ENCODE data around the gene DDX28. TPM values are rescaled to one million over a fixed set of nuclear protein-coding genes. Genes with fewer than 3 reads are reported as not detected.

The DDX28 gene
- total and polyA plus RNA-seq, 10 of the 15 experiments (the other 5 are each of a cell fraction or from before 2014, with no cell fraction given) = 3.6 to 40.4 (median 20.0) TPM

GRCh38 chr16:67993207-67994039 is 29.6 kb downstream of the DDX28 start (continued):
- TF ChIP-seq E4F1 (IDR thresholded peaks at IDR 0.05; ENCODE audit: borderline replicate concordance, partially characterized antibody) (no peak), EGR1 (IDR thresholded peaks at IDR 0.05; ENCODE audit: borderline replicate concordance in 1 of 2, low read depth in 2 of 2, low read length in 2 of 2) (peak in 1 of 2 experiments; percentile 49; a peak in 1 of 3 replicates), HDGF (IDR thresholded peaks at IDR 0.05) (0 out of 2 replicates have a peak, but pooled peaks have one; percentile 75), SMARCA5 (IDR thresholded peaks at IDR 0.05) (peak; percentile 89), SKIL (IDR thresholded peaks at IDR 0.05; ENCODE audit: low read depth, poor library complexity, severe bottlenecking) (no peak), SIN3A (IDR thresholded peaks at IDR 0.05; ENCODE audit: low read depth, low read length) (peak; percentile 43; the same call in 1 of the 2 replicates), GATAD2B (conservative IDR thresholded peaks at IDR 0.05; ENCODE audit: low read depth) (peak; percentile 86), RFX5 (IDR thresholded peaks at IDR 0.05; ENCODE audit: low read depth, low read length) (no peak), CREM (IDR thresholded peaks at IDR 0.05; ENCODE audit: low read depth) (0 out of 2 replicates have a peak, but pooled peaks have one; percentile 45), ZNF24 (IDR thresholded peaks at IDR 0.05) (no peak), BMI1 (IDR thresholded peaks at IDR 0.05; ENCODE audit: borderline replicate concordance) (no peak), KLF5 (IDR thresholded peaks at IDR 0.05; ENCODE audit: partially characterized antibody) (peak; percentile 33), CREB1 (IDR thresholded peaks at IDR 0.05; ENCODE audit: low read depth) (peak; percentile 74), IKZF2 (IDR thresholded peaks at IDR 0.05) (peak; percentile 38 to 45; a peak in 1 of 4 replicates)
- TF ChIP-seq, protein P1, sequence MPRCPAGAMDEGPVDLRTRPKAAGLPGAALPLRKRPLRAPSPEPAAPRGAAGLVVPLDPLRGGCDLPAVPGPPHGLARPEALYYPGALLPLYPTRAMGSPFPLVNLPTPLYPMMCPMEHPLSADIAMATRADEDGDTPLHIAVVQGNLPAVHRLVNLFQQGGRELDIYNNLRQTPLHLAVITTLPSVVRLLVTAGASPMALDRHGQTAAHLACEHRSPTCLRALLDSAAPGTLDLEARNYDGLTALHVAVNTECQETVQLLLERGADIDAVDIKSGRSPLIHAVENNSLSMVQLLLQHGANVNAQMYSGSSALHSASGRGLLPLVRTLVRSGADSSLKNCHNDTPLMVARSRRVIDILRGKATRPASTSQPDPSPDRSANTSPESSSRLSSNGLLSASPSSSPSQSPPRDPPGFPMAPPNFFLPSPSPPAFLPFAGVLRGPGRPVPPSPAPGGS (IDR thresholded peaks at IDR 0.05; ENCODE audit: borderline replicate concordance, insufficient read depth, low read depth, low read length, poor library complexity, severe bottlenecking) = no peak
- TF ChIP-seq, protein P2, sequence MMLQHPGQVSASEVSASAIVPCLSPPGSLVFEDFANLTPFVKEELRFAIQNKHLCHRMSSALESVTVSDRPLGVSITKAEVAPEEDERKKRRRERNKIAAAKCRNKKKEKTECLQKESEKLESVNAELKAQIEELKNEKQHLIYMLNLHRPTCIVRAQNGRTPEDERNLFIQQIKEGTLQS (IDR thresholded peaks at IDR 0.05; ENCODE audit: borderline replicate concordance, extremely low read depth, low read depth, low read length) = no peak

Data from GM12878 (cell line).